ENCODE data around the gene CDKN1B.

The CDKN1B gene

GRCh38 chr12:12704593-12705230 is 12.5 kb upstream of the CDKN1B start:
- DNase-seq: peak; percentile 94

GRCh38 chr12:12705838-12706520 is 11.2 kb upstream of the CDKN1B start:
- no peak for DNase-seq

GRCh38 chr12:12713932-12714275 is 3.3 kb upstream of the CDKN1B start:
- no peak for DNase-seq

- DNase-seq: peak; percentile 33
Measured at GRCh38 chr12:12714276-12715021, 2.7 kb upstream of the CDKN1B start.

- no peak for DNase-seq
Measured at GRCh38 chr12:12715128-12715458, 2.1 kb upstream of the CDKN1B start.

GRCh38 chr12:12715459-12716150 is 1.6 kb upstream of the CDKN1B start:
- no peak for DNase-seq

- DNase-seq: no peak
Measured at GRCh38 chr12:12716151-12716792, 896 bp upstream of the CDKN1B start.

- peak; percentile 57 for DNase-seq
Measured at GRCh38 chr12:12717586-12718380, 615 bp downstream of the CDKN1B start.

- no peak for DNase-seq
Measured at GRCh38 chr12:12718381-12718759, 1.2 kb downstream of the CDKN1B start.

- peak; percentile 14 for DNase-seq
Measured at GRCh38 chr12:12718853-12719252, 1.7 kb downstream of the CDKN1B start.

GRCh38 chr12:12719496-12719895 is 2.3 kb downstream of the CDKN1B start:
- DNase-seq: peak; percentile 33

GRCh38 chr12:12720052-12720451 is 2.9 kb downstream of the CDKN1B start:
- DNase-seq: peak; percentile 33

GRCh38 chr12:12720672-12721161 is 3.5 kb downstream of the CDKN1B start:
- DNase-seq: no peak

- DNase-seq: no peak
Measured at GRCh38 chr12:12721176-12721751, 4.1 kb downstream of the CDKN1B start.

GRCh38 chr12:12721814-12722434 is 4.8 kb downstream of the CDKN1B start:
- no peak for DNase-seq

GRCh38 chr12:12722435-12723148 is 5.4 kb downstream of the CDKN1B start:
- peak; percentile 60 for DNase-seq

- DNase-seq: peak; percentile 67
Measured at GRCh38 chr12:12723149-12723680, 6.0 kb downstream of the CDKN1B start.

GRCh38 chr12:12723681-12724420 is 6.7 kb downstream of the CDKN1B start:
- no peak for DNase-seq

GRCh38 chr12:12724421-12725085 is 7.4 kb downstream of the CDKN1B start:
- DNase-seq: no peak

Data from kidney glomerular epithelial cell (primary cell).